ENCODE data around the gene CGB7.
"Not testable (repeated sequence)": the region's sequence is repeated elsewhere in the genome, so short reads cannot be mapped to it uniquely, and the experiment has no call there.

DNA sequence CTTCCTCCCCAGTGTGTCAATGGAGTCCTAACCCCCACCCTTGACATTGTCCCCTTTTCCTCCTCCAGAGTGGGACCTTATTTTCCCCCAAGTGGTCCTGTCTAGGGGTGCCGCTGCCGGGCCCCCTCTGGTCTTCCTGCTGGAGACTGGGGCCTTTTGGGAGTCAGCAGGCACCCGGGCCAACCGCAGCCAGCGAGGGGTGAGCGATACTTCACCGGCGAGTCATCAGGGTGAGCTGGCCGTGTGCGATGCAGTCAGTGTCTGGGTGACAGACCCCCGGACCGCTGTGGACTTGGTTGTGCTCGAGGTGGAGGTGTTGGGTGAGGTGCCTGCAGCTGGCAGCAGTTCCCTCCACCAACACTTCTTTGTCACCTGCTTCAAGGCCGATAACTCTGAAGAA is 27.8 kb downstream of the CGB7 start:
- TF ChIP-seq, protein P1, sequence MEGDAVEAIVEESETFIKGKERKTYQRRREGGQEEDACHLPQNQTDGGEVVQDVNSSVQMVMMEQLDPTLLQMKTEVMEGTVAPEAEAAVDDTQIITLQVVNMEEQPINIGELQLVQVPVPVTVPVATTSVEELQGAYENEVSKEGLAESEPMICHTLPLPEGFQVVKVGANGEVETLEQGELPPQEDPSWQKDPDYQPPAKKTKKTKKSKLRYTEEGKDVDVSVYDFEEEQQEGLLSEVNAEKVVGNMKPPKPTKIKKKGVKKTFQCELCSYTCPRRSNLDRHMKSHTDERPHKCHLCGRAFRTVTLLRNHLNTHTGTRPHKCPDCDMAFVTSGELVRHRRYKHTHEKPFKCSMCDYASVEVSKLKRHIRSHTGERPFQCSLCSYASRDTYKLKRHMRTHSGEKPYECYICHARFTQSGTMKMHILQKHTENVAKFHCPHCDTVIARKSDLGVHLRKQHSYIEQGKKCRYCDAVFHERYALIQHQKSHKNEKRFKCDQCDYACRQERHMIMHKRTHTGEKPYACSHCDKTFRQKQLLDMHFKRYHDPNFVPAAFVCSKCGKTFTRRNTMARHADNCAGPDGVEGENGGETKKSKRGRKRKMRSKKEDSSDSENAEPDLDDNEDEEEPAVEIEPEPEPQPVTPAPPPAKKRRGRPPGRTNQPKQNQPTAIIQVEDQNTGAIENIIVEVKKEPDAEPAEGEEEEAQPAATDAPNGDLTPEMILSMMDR (IDR thresholded peaks at IDR 0.05; ENCODE audit: borderline replicate concordance, extremely low read depth, low read length, poor library complexity, severe bottlenecking) = not testable (repeated sequence)
- TF ChIP-seq EZH2 (IDR thresholded peaks at IDR 0.05; ENCODE audit: borderline replicate concordance, low read depth, low read length, severe bottlenecking) = not testable (repeated sequence)
